ENCODE data around the gene SCP2. TPM values are rescaled to one million over a fixed set of nuclear protein-coding genes. Genes with fewer than 3 reads are reported as not detected.

SCP2 gene
- polyA plus RNA-seq, 1 donor = 287 TPM

DNA sequence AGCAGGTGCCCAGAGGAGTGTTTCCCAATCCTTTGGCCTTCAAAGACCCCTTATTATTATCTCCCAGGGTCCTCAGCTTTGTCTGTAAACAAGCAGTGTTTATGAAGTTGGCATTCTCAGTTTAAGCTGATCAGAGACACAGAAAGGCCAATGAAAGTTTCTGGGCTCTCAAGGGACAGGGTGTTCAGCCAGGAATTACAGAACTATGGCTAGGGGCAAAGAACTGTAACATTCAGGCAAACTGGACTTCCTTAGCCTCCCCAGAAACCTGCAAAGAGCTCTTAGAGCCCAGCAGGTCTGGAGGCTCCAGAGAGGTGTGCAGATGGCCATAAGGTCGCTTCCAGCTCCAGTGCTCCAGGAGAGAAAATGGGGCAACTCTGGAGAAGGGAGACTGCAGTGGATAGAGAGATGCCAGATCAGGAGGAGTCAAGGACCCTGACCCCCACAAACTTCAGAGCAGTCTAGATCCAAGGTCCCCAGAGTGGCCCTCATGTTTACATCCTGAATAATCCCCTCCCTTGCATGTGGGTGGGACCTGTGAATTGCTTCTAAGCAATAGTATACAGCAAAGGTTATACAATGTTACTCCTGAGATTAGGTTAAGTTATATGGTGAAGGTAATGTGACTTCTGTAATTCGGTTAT lies 11.7 kb upstream of the SCP2 start:
- WGBS (ENCODE audit: insufficient coverage, low lambda C conversion rate) = no CpG with 5 or more reads among the region's 2 CpGs
- H3K9me3 ChIP-seq (ENCODE audit: control insufficient read depth, low read depth, low read length) = no peaks in the 10 kb centered on the region
- H3K27ac ChIP-seq (ENCODE audit: low read length) = no peak overlapping the region
- H3K4me3 ChIP-seq (ENCODE audit: low read length) = no peak overlapping the region
- DNase-seq = no peak
- no peaks in the 10 kb centered on the region for H3K27me3 ChIP-seq (ENCODE audit: control insufficient read depth, insufficient read depth, low read length)
- H3K4me1 ChIP-seq (ENCODE audit: control insufficient read depth, insufficient read depth, low read length) = no peaks in the 10 kb centered on the region
- H3K36me3 ChIP-seq (ENCODE audit: control insufficient read depth, insufficient read depth, low read length) = peaks cover 8% of the 10 kb centered on the region

DNA sequence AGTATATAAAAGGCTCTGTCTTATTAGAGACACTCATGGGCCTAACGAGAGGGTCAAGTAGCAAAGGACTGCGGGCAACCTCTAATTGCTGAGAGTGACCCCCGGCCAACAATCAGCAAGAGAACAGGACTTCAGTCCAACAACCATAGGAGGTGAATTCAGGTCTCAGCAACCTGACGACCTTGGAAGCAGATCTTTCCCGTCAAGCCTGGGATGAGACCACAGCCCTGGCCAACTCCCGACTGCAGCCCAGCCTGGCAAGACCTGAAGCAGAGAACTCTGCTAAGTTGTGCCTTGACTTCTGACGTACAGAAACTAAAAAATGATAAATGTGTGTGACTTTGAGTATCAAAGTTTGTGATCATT lies 11.2 kb upstream of the SCP2 start:
- peaks cover 8% of the 10 kb centered on the region for H3K36me3 ChIP-seq (ENCODE audit: control insufficient read depth, insufficient read depth, low read length)
- no peaks in the 10 kb centered on the region for H3K27me3 ChIP-seq (ENCODE audit: control insufficient read depth, insufficient read depth, low read length)
- WGBS (ENCODE audit: insufficient coverage, low lambda C conversion rate) = no CpG with 5 or more reads among the region's 7 CpGs
- no peak overlapping the region for H3K27ac ChIP-seq (ENCODE audit: low read length)
- H3K4me3 ChIP-seq (ENCODE audit: low read length) = no peak overlapping the region
- H3K9me3 ChIP-seq (ENCODE audit: control insufficient read depth, low read depth, low read length) = no peaks in the 10 kb centered on the region
- no peaks in the 10 kb centered on the region for H3K4me1 ChIP-seq (ENCODE audit: control insufficient read depth, insufficient read depth, low read length)
- DNase-seq = no peak

DNA sequence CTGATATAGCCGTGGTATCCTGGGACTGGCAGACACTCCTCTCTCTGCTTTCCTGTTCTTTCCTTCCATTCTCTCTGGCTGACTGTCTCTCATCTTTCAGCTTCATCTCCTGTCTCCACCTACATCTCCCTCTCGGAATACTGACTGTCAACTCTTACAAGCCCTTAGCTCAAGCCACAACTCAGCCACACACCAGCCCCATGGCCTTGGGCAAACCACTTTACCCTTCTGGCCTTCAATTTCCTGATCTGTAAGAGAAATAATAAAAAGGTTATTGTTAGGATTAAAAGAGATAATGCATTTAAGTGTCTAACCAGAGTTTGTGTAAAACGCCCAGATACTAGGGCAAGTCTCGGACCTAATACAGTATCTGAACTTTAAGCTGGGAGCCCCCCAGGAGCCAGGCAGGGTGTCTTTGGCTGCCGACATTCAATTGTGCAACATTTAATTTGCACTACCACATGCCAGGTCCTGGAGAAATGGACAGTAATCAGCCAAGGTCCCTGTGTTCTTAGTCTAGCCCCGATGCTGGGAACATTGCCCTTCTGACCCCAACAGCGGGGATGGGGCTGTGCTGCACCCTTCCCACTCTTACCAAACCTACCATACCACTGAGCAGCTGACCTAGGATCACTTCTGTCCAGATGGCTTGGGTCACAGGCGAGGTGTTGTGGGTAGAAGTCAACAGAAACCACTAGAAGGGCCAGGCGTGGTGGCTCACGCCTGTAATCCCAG lies 10.7 kb upstream of the SCP2 start:
- 82% methylated on average over 2 of the region's 10 CpGs for WGBS (ENCODE audit: insufficient coverage, low lambda C conversion rate)

DNA sequence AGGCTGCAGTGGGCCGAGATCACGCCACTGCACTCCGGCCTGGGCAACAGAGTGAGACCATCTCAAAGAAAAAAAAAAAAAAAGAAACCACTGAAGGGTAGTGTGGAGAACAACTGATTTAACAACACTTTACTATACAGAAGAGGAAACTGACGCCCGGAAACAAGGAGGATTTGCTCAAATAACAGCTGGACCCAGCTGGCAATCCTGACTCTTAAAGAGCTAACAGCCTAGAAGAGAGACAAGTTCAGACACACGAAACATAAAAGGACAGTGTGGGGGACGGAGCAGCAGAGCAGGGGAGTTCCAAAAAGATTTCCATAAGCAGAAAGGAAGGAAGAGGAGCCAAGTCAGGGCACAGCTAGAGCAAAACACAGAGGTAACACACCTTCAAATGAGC lies 9.9 kb upstream of the SCP2 start:
- WGBS (ENCODE audit: insufficient coverage, low lambda C conversion rate) = 83% methylated on average over 1 of the region's 7 CpGs
- Histone ChIP-seq H3K4me3 (ENCODE audit: low read length) (no peak overlapping the region), H3K9me3 (ENCODE audit: control insufficient read depth, low read depth, low read length) (peaks cover 4% of the 10 kb centered on the region), H3K36me3 (ENCODE audit: control insufficient read depth, insufficient read depth, low read length) (peaks cover 2% of the 10 kb centered on the region), H3K4me1 (ENCODE audit: control insufficient read depth, insufficient read depth, low read length) (peaks cover under 1% of the 10 kb centered on the region), H3K27me3 (ENCODE audit: control insufficient read depth, insufficient read depth, low read length) (no peaks in the 10 kb centered on the region), H3K27ac (ENCODE audit: low read length) (no peak overlapping the region)
- peak in 1 of 2 donors; percentile 27 for DNase-seq

More for the DNA sequence above, 10.7 kb upstream of the SCP2 start:
- DNase-seq = no peak
- no peaks in the 10 kb centered on the region for H3K27me3 ChIP-seq (ENCODE audit: control insufficient read depth, insufficient read depth, low read length)
- H3K36me3 ChIP-seq (ENCODE audit: control insufficient read depth, insufficient read depth, low read length) = peaks cover 6% of the 10 kb centered on the region
- no peak overlapping the region for H3K4me3 ChIP-seq (ENCODE audit: low read length)
- H3K9me3 ChIP-seq (ENCODE audit: control insufficient read depth, low read depth, low read length) = peaks cover 2% of the 10 kb centered on the region
- no peak overlapping the region for H3K27ac ChIP-seq (ENCODE audit: low read length)
- no peaks in the 10 kb centered on the region for H3K4me1 ChIP-seq (ENCODE audit: control insufficient read depth, insufficient read depth, low read length)

DNA sequence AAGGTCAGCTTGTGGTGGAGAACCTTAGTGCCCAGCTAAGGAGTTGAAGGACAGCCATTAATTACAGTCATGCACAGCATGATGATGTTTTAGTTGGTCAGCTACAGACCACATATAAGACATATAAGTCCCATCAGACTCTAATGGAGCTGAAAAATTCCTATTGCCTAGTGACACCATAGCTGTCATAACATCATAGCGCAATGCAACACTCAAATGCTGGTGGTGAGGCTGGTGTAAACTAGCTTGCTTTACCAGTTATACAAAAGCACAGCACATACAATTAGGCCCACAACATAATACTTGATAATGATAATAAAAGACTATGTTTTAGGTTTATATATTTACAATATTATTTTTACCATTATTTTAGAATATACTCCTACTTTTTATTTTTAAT lies 9.5 kb upstream of the SCP2 start:
- no peak overlapping the region for H3K27ac ChIP-seq (ENCODE audit: low read length)
- DNase-seq = no peak
- peaks cover 4% of the 10 kb centered on the region for H3K9me3 ChIP-seq (ENCODE audit: control insufficient read depth, low read depth, low read length)
- no peak overlapping the region for H3K4me3 ChIP-seq (ENCODE audit: low read length)
- WGBS (ENCODE audit: insufficient coverage, low lambda C conversion rate) = no CpG with 5 or more reads among the region's 1 CpG
- peaks cover 2% of the 10 kb centered on the region for H3K36me3 ChIP-seq (ENCODE audit: control insufficient read depth, insufficient read depth, low read length)
- no peaks in the 10 kb centered on the region for H3K27me3 ChIP-seq (ENCODE audit: control insufficient read depth, insufficient read depth, low read length)
- H3K4me1 ChIP-seq (ENCODE audit: control insufficient read depth, insufficient read depth, low read length) = peaks cover 2% of the 10 kb centered on the region

DNA sequence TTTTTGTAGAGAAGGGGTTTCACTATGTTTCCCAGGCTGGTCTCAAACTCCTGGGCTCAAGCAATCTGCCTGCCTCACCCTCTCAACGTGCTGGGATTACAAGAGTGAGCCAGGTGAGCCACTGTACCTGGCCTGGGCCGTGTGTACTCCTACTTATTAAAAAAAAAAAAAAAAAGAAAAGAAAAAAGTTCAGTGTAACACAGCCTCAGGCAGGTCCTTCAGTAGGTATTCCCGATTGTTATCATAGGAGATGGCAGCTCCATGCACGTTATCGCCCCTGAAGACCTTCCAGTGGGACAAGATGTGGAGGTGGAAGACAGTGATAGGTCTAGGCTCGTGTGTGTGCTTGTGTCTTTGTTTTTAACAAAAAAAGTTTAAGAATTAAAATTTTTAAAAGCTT lies 8.9 kb upstream of the SCP2 start:
- peaks cover 2% of the 10 kb centered on the region for H3K4me1 ChIP-seq (ENCODE audit: control insufficient read depth, insufficient read depth, low read length)
- H3K27me3 ChIP-seq (ENCODE audit: control insufficient read depth, insufficient read depth, low read length) = no peaks in the 10 kb centered on the region
- 80% methylated on average over 1 of the region's 6 CpGs for WGBS (ENCODE audit: insufficient coverage, low lambda C conversion rate)
- no peaks in the 10 kb centered on the region for H3K36me3 ChIP-seq (ENCODE audit: control insufficient read depth, insufficient read depth, low read length)
- H3K9me3 ChIP-seq (ENCODE audit: control insufficient read depth, low read depth, low read length) = peaks cover 4% of the 10 kb centered on the region
- no peak for DNase-seq
- no peak overlapping the region for H3K4me3 ChIP-seq (ENCODE audit: low read length)
- no peak overlapping the region for H3K27ac ChIP-seq (ENCODE audit: low read length)

DNA sequence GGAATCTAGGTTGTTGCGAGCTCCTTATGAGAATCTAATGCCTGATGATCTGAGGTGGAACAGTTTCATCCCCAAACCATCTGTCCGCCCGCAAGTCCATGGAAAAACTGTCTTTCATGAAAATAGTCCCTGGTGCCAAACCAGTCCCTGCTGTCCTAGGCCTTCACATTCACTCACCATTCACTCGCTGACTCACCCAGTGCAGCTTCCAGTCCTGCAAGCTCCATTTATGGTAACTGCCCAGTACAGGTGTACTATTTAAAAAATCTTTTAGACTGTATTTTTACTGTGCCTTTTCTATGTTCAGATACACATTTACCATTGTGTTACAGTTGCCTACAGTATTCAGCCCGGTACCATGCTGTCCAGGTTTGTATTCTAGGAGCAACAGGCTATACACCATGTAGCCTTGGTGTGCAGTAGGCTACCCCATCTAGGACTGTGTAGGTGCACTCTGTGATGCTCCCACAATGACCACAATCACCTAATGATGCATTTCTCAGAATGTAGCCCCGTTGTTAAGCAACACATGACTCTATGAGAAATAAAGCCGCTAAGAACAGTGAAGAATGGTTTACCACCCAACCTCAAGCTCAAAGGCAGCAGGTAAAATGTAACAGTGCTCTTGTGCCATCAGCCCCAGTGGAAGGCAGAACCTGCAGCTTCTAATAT lies 7.9 kb upstream of the SCP2 start:
- Histone ChIP-seq H3K4me3 (ENCODE audit: low read length) (no peak overlapping the region), H3K27me3 (ENCODE audit: control insufficient read depth, insufficient read depth, low read length) (no peaks in the 10 kb centered on the region), H3K4me1 (ENCODE audit: control insufficient read depth, insufficient read depth, low read length) (peaks cover 2% of the 10 kb centered on the region), H3K36me3 (ENCODE audit: control insufficient read depth, insufficient read depth, low read length) (no peaks in the 10 kb centered on the region), H3K27ac (ENCODE audit: low read length) (no peak overlapping the region), H3K9me3 (ENCODE audit: control insufficient read depth, low read depth, low read length) (peaks cover 4% of the 10 kb centered on the region)
- no CpG with 5 or more reads among the region's 7 CpGs for WGBS (ENCODE audit: insufficient coverage, low lambda C conversion rate)
- DNase-seq = peak in 1 of 2 donors; percentile 23

DNA sequence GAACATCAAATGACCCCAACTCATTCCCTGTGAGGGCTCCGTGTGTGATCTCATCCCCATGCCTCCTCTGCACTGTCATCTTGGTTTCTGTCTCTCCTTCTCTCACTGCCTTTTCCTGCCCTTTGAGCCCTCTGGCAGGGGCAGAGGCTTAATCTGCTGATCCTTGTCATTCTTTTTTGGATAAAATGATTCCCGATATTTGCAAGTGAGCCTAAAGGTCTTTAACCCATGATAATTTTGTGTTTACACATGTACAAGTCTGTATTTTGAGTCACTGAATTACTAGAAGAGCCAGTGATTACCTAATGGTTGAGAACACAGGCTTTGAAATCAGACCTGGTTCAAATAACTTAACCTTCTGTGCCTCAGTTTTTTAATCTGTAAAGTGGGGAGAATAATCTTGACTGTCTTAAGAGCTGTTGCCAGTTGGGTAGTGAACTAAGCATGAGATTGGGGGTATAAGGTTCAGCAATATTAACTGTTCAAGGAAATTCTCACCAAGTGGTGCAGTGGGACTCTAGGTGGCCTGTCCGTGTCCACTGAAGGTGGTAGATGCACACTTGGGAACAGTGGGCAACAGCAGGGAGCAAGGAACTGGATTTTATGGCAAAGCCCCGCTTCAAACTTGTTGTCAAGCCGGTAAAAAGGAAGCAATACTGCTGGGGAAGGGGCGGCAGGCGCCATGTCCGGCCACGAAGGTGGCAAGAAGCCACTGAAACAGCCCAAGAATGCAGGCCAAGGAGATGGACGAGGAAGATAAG lies 7.2 kb upstream of the SCP2 start:
- Histone ChIP-seq H3K4me3 (ENCODE audit: low read length) (no peak overlapping the region), H3K27ac (ENCODE audit: low read length) (no peak overlapping the region), H3K36me3 (ENCODE audit: control insufficient read depth, insufficient read depth, low read length) (no peaks in the 10 kb centered on the region), H3K4me1 (ENCODE audit: control insufficient read depth, insufficient read depth, low read length) (peaks cover 2% of the 10 kb centered on the region), H3K27me3 (ENCODE audit: control insufficient read depth, insufficient read depth, low read length) (no peaks in the 10 kb centered on the region), H3K9me3 (ENCODE audit: control insufficient read depth, low read depth, low read length) (peaks cover 4% of the 10 kb centered on the region)
- whole genome bisulfite sequencing (ENCODE audit: insufficient coverage, low lambda C conversion rate) = 90% methylated on average over 2 of the region's 10 CpGs
- no peak for DNase-seq

DNA sequence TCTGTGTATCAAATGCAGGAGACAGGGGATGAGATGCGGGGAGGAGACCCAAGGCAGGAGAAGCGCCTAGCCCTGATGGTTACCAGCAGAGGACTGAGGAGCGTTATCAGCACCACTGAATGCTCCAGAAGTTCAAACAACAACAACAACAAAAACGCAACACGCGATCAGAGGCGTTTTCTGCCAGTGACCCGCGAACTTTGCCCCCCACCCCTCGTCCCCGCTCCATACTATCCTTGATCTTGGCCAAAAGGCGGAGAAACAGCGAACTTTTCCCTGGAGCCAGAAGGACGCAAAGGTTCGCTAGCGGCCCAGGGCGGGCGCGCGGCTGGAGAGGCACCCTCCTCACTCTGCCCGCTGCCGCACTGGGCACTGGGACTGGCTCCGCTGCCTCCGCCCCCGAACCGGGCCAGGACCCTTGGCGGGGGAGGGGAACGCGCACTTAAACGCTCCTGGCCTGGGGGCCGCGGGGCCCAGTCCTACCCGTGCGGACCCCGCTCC lies 6.2 kb upstream of the SCP2 start:
- no peaks in the 10 kb centered on the region for H3K36me3 ChIP-seq (ENCODE audit: control insufficient read depth, insufficient read depth, low read length)
- H3K27ac ChIP-seq (ENCODE audit: low read length) = peak overlapping the region; percentile 88
- peaks cover 2% of the 10 kb centered on the region for H3K4me1 ChIP-seq (ENCODE audit: control insufficient read depth, insufficient read depth, low read length)
- WGBS (ENCODE audit: insufficient coverage, low lambda C conversion rate) = no CpG with 5 or more reads among the region's 35 CpGs
- DNase-seq = peak in 1 of 2 donors; percentile 63
- H3K27me3 ChIP-seq (ENCODE audit: control insufficient read depth, insufficient read depth, low read length) = no peaks in the 10 kb centered on the region
- H3K4me3 ChIP-seq (ENCODE audit: low read length) = peak overlapping the region; percentile 86
- H3K9me3 ChIP-seq (ENCODE audit: control insufficient read depth, low read depth, low read length) = peaks cover 4% of the 10 kb centered on the region

DNA sequence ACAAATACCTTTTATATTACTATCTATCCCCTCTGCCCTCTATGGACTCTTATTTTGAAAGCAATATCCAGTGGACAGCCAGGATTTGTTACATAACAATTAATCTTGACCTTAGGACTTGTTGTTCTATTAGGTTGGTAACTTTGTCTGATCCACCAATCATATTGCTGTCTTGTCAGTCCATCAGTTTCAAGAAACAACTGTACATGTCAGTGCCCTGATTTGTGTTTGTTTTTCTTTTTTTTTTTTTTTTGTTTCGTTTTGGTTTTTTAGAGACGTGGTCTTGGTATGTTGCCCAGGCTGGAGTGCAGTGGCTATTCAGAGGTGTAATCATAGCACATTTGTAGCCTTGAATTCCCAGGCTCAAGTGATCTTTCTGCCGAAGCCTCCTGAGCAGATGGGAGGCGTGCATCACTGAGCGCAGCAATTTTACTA lies 1.5 kb upstream of the SCP2 start:
- no peak overlapping the region for H3K4me3 ChIP-seq (ENCODE audit: low read length)
- peaks cover 4% of the 10 kb centered on the region for H3K9me3 ChIP-seq (ENCODE audit: control insufficient read depth, low read depth, low read length)
- DNase-seq = peak in 1 of 2 donors; percentile 36
- no peak overlapping the region for H3K27ac ChIP-seq (ENCODE audit: low read length)
- H3K4me1 ChIP-seq (ENCODE audit: control insufficient read depth, insufficient read depth, low read length) = peaks cover 2% of the 10 kb centered on the region
- WGBS (ENCODE audit: insufficient coverage, low lambda C conversion rate) = no CpG with 5 or more reads among the region's 5 CpGs
- no peaks in the 10 kb centered on the region for H3K27me3 ChIP-seq (ENCODE audit: control insufficient read depth, insufficient read depth, low read length)
- H3K36me3 ChIP-seq (ENCODE audit: control insufficient read depth, insufficient read depth, low read length) = peaks cover 2% of the 10 kb centered on the region
